Stimulated activated CD4-positive, alpha-beta T cell treated with anti-CD3 and anti-CD28 coated beads, TNF-alpha, amount 100 ng/mL, for 1 hour (primary cell): ENCODE measurements around the gene ARHGAP19.
"Not testable (repeated sequence)": the region's sequence is repeated elsewhere in the genome, so short reads cannot be mapped to it uniquely, and the experiment has no call there.

Experiments used
- DNase-seq, 3 donors: peaks; one replicate each; pipeline ENCODE4 v3.0.0-alpha.2; 2020; ENCODE audit warnings: low read depth in 3 of 3, low spot score in 1 of 3

ARHGAP19 gene

DNA sequence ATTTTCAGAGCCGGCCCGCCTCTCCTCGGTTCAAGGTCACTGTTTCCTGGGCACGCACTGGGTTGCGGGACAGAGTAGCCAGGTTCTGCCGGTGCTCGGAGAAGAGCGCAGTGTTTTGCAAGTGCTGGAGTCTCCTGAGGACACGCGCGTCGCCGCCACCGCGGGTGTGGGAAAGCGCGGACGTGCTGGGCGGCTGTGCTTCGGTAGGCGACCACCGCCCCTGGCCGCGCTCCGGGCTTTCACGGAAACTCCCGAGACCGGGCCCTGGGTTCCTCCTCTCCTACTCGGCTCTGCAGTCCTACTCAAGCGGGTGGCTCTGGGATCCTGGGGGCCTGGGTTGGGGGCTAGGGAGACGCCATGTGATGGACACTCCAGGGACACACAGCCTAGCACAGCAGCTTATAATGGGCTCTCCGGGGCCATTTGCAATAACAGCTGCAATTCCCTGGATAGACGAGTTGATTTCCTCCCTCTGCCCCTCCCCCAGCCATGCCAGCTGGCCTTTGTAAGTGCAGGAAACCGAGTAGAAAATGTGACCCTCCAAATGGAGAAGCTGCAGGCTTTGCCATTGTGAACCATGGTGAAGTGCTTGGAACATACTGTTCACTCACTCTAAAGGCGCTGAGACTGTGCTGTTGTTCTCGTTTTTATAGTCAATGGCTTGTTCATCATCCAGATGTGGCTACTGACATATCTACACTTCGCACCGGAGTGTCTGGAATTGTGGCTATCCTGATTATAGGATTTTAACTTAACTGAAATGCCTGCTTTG, 28.8 kb upstream of the ARHGAP19 start:
- no peak for DNase-seq

DNA sequence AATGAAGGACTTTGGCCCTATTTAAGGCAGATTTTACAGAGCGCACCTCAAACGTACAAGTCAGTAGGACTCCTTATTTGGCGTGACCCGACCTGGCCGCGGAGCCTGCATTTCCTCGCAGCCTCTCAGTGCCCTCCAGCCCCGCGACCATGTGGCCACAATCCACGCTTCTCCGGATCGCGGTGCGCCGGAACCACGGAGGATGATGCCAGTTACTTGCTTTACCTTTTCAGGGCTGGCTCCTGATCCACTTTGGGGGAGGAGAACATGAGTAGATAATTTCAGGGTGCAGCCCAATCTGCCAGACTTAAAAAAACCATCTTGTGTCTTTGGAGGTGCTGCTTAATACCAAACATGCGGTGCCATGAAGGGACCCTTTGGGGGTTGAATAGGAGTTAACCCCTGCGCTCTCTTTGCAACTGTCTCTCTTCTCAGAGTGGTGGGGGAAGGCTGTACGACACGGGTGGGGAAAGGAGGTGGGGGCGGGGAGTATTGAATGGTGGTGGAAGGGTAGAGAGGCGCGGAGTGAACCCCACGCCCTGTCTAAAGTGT, 28.1 kb upstream of the ARHGAP19 start:
- no peak for DNase-seq

DNA sequence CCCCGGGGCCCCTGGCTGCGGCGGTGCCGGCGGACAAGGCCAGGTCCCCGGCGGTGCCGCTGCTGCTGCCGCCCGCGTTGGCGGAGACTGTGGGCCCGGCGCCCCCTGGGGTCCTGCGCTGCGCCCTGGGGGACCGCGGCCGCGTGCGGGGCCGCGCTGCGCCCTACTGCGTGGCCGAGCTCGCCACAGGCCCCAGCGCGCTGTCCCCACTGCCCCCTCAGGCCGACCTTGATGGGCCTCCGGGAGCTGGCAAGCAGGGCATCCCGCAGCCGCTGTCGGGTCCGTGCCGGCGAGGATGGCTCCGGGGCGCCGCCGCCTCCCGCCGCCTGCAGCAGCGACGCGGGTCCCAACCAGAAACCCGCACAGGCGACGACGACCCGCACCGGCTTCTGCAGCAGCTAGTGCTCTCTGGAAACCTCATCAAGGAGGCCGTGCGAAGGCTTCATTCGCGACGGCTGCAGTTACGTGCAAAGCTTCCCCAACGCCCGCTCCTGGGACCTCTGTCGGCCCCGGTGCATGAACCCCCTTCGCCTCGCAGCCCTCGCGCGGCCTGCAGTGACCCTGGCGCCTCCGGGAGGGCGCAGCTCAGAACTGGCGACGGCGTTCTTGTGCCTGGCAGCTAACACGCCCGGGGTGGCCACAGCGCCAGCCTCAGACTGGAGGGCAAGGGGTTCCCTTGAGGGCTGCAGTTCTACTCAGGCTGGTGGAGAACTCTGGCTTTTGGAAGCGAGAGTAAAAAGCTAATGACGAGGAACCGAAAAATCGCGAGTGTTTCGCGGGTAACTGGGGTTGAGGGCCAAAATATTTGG, 27.4 kb upstream of the ARHGAP19 start:
- DNase-seq = peak in 1 of 3 donors; percentile 43

DNA sequence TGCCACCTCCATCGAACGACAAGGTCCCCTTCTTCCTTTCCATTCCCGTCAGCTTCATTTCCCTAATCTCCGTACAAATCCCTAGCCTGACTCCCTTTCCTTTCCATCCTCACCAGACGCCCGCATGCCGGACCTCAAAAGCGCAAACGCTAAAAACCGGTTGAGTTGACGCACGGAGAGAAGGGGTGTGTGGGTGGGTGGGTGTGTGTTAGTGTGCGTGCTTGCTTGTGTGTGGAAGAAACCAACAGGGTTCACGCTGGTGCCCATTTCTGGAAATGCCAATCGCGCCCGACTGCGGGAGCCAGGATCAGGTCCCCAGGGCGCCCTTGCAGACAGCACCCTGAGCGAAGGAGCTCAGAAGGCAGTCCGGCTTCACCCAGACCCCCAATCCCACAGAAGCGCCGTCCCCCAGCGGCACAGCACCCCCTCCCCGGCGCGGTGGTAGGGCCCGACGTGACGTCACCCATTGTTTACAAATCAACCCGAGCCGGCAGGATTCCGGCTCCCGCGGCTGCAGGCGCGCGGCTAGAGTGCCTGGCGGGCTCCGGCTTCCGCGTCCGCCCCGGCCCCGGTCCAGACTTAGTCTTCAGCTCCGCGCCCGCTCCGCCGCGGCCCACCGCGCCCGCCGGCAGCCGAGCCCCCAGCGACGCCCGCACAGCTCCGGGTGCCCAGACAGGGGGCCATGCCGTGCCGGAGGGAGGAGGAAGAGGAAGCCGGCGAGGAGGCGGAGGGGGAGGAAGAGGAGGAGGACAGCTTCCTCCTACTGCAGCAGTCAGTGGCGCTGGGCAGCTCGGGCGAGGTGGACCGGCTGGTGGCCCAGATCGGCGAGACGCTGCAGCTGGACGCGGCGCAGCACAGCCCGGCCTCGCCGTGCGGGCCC, 26.6 kb upstream of the ARHGAP19 start, which contains the start of gene FRAT1:
Gene FRAT1, plus strand, starts transcription at position 500 of the 880 bp plus-strand sequence. Its CDS starts 183 bp downstream, at position 683.
- peak; percentile 74 to 85 (median 80) for DNase-seq

DNA sequence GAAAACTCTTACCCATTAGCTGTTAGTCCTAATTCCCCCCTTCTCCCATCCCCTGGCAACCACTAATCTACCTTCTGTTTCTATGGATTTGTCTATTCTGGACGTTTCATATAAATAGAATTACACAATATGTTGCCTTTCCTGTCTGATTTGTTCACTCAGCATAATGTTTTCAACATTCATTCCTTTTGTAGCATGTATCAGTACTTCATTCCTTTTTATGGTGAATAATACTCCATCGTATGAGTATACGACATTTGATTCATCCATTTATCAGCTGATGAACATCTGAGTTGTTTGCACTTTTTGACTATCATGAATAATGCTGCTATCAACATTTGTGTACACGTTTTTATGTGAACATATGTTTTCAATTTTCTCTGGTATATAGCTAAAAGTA, 22.2 kb upstream of the ARHGAP19 start:
- DNase-seq = no peak

DNA sequence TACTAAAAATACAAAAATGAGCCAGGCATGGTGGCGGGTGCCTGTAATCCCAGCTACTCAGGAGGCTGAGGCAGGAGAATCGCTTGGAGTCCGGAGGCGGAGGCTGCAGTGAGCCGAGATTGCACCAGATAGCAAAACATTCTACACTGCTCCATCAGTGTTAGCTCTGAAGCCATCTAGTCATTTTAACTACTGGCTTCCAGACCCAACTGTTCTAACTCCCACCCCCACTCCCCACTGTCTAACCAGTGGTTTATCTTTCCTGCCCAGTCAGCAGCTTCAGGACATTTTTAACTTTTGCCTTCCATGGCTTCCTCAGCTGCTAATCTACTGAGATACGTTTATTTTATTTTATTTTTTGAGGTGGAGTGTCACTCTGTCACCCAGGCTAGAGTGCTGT, 20.5 kb upstream of the ARHGAP19 start:
- DNase-seq = no peak

DNA sequence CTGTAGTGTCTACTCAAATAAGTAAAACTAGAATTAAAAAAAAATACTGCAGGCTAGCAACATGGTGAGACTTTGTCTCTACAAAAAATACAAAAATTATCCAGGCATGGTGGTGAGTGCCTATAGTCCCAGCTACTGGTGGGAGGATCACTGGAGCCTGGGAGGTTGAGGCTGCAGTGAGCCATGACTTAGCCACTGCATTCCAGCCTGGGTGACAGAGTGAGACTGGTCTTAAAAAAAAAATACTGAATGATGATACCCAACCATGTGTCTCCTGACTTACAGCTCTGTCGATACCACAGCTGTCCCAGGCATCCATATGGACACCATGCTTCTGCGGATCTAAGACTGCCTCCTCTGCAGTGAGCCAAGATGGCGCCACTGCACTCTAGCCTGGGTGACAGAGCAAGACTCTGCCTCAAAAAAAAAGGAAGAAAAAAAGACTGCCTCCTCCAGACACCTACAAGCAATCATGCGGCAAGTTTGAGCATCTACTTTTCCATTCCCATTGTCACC, 18.7 kb upstream of the ARHGAP19 start:
- DNase-seq = no peak

DNA sequence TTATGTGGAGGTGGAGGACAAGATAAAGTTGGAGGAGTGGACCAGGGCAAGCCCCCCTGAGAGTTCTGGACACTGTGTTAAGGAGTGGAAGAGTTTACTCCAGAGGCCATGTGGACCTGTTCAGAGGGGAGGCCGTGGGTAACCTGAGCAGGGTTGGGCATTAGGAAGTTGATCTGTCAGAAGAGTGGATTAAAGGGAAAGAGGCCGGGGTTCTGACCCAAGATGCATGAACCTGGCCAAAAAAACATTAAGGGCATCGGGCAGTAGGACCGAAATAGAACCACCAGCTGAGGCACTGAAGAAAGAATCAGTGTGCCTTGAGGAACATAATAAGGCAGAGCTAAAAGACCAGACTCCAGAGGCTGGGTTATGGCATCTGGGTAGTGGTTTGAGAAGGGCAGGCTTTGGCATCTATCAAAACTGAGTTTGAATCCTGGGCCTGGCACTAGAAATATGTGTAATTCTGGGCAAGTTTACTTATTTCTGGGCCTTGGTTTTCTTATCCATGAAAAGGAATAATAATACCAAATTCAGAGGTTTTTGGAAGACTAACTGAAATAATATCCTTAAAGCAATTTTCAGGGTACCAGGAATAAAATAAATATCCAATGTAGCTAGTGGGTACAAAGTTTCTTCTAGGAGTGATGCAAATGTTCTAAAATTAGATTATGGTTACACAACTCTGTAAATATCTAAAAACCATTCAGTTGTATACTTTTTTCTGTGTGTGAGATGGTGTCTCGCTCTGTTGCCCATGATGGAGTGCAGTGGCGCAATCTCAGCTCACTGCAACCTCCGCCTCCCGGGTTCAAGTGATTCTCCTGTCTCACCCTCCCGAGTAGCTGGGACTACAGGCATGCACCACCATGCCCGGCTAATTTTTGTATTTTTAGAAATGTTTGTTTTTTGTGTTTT, 15.7 kb upstream of the ARHGAP19 start:
- DNase-seq = no peak

DNA sequence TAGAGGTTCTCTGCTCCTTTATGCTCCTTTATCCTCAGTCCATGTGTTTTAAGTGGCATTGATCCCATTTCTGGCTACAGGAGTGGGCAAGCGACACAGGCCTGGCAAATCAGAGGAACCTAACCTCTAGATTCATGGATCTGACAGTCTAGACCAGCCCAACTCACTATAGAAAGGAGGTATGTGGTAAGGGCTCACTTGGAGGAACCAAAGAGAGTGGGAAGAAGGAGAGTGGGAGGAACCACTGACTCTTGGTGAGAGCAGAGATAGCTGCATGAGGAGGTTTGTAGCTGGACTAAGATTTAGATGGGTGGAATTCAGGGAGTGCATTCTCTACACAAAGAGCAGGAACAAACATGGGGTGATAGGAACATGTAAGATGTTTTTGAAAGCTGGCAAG, 15.0 kb upstream of the ARHGAP19 start:
- no peak for DNase-seq

DNA sequence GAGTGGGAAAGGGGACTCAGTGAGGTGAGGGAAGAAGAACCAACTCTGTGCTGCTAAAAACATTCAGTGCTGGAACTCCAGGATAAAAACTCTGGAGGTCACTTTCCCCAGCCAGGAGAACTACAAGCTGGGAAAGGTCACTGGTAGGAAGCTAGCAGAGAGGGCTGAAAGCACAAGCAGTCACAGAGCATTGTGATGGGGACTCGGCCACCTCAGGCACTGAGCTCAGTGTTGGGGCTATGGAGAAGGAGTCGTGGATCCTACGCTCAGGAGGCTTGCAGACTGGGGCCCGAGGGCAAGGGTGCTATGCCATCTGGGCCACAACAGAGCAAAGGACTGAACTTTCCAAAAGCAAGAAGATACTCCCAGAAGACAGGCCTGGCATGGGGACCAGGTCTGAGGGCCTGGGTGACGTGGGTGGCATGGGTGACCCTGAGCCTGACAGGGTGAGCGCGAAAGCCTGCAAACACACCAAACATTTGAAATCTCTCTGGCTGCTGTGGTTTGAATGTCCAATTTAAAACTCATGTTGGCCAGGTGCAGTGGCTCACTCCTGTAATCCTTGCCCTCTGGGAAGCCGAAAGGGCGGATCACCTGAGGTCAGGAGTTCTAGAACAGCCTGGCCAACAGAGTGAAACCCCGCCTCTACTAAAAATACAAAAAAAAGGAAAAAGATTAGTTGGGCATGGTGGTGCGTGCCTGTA, 9.8 kb upstream of the ARHGAP19 start:
- DNase-seq = no peak

DNA sequence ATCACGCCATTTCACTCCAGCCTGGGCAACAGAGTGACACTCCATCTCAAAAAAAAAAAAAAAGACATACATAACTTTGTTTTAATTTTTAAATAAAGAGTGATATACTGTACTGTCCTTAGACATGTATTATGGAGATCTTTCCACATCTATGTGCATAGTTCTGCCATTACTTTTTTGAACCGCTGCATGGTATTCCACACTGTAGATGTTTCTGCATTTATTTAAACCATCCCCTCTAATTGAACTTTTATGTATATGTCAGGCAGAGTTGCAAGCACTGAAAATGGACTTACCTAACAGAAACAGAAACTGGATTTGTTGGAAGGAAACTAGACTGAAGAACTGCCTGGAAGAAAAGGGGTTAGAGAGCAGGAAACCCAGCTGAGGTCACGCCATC, 8.5 kb upstream of the ARHGAP19 start:
- no peak for DNase-seq

DNA sequence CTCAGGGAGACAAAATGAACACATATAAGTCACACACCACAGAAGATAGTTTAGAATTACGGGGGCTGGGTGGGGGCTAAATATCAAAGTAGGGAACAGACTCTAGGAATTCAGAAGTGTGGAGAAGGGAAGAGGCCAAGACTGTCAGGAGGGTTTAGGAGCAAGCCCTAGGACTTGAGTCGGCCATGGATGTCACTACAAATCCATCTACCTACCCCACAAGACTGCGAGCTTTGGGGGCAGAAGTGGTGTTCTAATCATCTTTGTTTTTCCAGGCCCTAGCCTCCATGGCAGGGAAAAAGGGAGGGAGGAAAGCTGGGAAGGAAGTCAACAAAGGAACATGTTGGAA, 5.8 kb upstream of the ARHGAP19 start:
- DNase-seq = no peak

DNA sequence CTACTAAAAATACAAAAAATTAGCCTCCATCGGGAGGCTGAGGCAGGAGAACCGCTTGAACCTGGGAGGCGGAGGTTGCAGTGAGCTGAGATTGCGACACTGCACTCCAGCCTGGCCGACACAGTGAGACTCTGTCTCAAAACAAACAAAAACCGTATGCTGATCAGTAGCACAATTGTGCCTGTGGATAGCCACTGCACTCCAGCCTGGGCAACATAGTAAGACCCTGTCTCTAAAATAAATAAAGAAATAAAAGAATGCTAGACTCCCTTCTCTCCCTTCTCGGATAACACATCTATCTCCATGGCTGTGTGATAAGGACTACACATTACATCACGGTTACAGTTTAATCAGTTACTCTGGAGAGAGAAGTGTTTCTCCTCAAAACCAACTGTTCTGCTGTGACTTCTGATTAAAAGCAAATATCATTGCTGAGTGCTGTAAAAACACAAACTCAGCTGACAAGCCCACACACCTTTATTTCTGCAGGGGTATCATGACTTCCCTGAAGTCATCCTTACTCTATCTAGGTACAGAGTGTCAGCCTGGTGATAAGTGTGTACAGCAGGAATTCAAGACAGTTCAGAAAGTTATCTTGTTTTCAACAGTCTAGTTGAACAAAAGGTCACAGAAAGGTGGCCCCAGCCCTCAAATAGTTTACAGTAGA, 5.3 kb upstream of the ARHGAP19 start:
- DNase-seq = no peak

DNA sequence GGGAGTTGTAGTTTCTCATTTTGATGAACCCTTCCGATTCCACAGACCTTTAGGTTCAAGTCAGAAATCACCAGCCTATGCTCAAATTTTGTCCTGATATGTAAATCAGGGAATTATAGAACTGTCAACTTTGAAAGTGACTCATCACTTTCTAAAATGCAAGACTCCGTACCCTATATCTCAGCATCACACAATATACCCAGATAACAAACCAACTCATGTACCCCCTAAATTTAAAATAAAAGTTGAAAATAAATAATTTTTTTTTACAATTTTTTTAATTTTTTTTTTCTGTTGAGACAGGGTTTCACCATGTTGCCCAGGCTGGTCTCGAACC, 393 bp upstream of the ARHGAP19 start:
- no peak for DNase-seq

DNA sequence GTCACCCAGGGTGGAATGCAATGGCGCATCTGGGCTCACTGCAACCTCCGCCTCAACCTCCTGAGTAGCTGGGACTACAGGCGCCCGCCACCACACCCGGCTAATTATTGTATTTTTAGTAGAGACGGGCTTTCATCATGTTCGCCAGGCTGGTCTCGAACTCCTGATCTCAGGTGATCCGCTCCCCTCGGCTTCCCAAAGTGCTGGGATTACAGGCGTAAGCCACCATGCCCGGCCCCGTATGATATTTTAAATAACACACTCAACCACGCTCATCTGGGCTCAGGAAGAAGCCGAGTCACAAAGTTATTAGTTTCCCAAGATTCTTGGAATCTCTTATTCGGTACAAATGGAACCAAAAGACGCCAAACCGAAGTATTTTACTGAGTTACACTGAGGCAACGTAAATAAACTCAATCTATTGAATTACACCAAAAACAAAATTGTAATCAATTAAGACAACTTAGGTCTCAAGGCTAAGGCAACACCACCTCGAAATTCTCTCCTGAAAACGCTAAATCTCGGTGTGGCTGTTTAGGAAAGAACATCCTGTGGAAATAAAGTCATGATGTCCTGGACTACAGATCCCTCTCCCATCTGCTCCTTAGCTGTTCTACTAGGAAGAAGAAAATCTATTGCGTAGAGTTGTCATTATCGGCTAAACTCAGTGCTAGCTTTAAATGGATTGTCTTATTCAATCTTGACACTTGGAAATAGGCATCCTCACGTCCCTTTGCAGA, 910 bp downstream of the ARHGAP19 start:
- DNase-seq = no peak

DNA sequence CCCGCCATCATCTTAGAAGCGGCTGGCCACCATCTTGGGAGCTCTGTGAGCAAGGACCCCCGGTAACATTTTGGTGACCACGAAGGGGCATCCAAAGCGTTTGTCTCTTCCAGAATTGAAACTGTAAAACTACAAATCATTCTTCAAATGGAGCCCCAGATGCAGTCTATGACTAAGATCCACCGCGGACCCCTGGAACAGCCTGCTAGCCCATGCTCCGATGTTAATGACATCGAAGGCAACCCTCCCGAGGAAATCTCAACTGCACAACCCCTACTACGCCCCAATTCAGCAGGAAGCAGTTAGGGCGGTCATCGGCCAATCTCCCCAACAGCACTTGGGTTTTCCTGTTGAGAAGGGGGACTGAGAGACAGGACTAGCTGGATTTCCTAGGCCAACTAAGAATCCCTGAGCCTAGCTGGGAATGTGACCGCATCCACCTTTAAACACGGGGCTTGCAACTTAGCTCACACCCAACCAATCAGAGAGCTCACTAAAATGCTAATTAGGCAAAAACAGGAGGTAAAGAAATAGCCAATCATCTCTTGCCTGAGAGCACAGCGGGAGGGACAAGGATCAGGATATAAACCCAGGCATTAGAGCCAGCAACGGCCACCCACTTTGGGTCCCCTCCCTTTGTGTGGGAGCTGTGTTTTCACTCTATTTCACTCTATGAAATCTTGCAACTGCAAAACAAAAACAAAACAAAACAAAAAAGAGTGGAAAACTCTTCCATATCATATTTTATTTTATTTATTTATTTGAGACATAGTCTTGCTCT, 1.7 kb downstream of the ARHGAP19 start:
- DNase-seq = not testable (repeated sequence)

DNA sequence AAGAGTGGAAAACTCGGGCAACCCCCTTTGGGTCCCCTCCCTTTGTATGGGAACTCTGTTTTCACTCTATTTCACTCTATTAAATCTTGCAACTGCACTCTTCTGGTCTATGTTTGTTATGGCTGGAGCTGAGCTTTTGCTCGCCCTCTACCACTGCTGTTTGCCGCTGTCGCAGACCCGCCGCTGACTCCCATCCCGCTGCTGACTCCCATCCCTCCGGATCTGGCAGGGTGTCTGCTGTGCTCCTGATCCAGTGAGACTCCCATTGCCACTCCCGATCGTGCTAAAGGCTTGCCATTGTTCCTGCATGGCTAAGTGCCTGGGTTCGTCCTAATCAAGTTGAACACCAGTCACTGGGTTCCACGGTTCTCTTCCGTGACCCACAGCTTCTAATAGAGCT, 2.4 kb downstream of the ARHGAP19 start:
- not testable (repeated sequence) for DNase-seq
